GM19099 (cell line): ENCODE data around the gene DDX1.

ENCODE experiments used
- POLR2A ChIP-seq: IDR thresholded peaks from 3 replicates; pipeline ENCODE4 v1.6.1; 2011; ENCODE audit warnings: low read depth; ENCODE audit not compliant: insufficient read length; ENCODE audit errors: extremely low read depth

DDX1 gene

DNA sequence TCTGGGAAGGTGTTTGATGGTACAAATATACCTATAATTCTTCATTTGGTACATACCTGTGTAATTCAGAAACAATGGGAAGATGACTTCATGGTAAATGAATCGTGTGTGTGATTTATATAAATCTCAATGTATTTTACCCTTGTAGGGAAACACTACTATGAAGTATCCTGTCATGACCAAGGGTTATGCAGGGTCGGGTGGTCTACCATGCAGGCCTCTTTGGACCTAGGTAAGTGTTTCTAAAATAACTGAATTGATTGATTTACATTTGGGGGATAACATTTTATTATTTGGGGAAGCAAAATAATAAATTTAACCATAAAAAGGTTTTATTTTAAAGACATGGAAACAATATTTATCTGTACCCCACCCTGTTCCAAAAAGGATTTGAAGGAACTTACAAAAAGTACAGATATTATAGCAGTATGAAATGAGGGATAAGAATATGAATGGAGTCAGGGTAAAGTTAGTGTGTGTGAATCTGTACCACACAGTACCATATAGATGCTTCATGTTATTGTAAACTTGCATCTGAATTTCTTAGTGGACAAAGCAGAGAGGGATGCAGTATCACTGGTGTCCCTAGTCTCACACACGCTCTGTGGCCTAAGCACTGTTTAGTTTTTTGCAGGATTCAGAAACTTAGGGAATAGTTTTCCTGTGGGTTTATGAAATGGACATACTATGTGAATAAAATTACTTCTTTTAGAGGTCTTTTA, 11.5 kb downstream of the DDX1 start:
- TF ChIP-seq POLR2A, result no peak

DNA sequence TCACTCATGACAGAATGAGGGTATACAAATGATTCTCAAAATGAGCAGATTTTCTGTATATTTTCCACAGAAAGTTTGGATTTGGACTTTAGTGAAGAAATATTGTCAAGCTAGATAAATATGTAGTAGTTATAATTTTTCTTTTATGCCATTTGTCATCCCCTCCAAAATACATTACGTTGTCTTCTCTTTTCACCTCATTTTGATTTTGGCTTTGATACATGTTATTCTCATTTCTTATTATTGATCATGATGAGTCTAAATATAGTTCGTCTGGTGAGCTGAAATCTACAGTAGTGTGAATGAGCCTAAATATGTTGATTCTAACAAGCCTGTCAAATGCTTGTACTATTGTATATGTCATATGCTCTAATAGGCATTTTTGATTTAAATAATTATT, 12.3 kb downstream of the DDX1 start:
- TF ChIP-seq POLR2A, result no peak

DNA sequence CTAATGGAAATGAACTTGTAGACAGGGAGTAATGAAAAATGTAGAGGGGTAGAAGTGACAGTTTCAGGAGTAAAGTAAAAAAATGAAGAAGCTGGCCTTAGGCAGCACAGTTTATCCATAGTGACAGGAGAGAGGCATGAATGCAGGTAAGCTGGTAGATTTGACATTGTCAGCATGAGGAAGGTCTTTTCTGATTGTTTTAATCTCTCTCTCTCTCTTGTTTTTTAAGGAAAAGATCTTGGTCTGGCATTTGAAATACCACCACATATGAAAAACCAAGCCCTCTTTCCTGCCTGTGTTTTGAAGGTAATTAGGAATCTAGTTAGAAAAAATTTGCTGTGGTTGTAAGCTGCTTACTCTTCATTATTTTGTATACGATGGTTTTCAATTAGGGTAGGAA, 14.1 kb downstream of the DDX1 start:
- TF ChIP-seq POLR2A, result no peak

GRCh38 chr2:15606481-15607441, 15.1 kb downstream of the DDX1 start:
- TF ChIP-seq POLR2A, result no peak

DNA sequence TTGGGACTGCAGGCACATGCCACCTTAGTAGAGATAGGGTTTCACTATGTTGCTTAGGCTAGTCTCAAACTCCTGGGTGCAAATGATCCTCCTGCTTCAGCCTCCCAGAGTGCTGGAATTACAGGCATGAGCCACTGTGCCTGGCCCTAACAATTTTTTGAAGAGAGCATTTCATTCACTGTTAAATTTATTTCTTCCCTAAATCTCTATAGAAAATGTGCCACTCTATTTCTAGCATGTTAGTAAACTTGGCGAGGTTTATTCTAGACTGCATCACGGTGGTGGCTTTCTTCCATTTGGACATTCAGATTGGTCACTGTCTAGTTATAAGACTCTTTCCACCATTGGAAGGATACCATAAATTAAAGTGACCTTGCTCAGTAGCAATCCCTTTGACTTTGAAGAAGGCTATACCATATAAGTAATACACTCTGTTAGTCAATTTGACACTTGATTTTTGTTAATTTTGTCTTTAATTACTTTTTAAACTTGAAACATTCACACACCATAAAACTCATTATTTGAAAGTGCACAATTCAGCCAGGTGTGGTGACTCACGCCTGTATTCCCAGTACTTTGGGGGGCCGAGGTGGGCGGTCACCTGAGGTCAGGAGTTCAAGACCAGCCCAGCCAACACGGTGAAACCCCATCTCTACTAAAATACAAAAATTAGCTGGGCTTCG, 16.2 kb downstream of the DDX1 start:
- TF ChIP-seq POLR2A, result no peak

GRCh38 chr2:15608392-15608761, 16.7 kb downstream of the DDX1 start:
- TF ChIP-seq POLR2A, result no peak

- TF ChIP-seq POLR2A, result no peak
Measured at GRCh38 chr2:15609341-15610042, 17.8 kb downstream of the DDX1 start.

DNA sequence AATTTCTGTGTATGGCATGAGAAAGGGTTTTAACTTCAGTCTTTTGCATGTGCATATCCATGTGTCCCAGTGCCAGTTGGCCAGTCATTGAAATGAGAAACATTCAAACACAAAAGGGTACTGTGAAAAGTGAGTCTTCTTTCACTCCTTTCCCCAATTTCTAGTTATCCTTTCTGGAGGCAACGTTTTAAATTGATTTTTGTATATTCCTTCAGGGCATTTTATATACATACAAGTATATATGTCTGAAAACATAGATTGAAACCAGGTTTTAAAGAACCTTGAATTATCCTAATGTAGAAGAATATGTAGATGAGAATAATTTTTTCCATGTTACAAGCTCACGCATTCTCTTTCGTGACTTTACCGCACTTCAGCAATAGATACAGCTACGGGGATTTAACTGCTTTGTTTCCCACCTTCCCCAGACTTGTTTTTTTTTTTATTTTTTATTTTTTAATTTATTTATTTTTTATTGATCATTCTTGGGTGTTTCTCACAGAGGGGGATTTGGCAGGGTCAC, 18.8 kb downstream of the DDX1 start:
- no peak for TF ChIP-seq POLR2A

GRCh38 chr2:15613736-15614429, 22.2 kb downstream of the DDX1 start:
- TF ChIP-seq POLR2A, result no peak

GRCh38 chr2:15614545-15615300, 23.1 kb downstream of the DDX1 start:
- TF ChIP-seq POLR2A, result no peak

- TF ChIP-seq POLR2A, result no peak
Measured at GRCh38 chr2:15615301-15615920, 23.7 kb downstream of the DDX1 start.

GRCh38 chr2:15616429-15616828, 24.8 kb downstream of the DDX1 start:
- TF ChIP-seq POLR2A, result no peak
